HepG2 (cell line): ENCODE measurements around the gene UTS2R. TPM values are rescaled to one million over a fixed set of nuclear protein-coding genes. Genes with fewer than 3 reads are reported as not detected.

Source experiments
- ATAC-seq: fragments of 200-7000 bp; cut with Tn5 transposase; 3 replicates; pipeline ENCODE4 v1.9.1; 2020; ENCODE audit warnings: mild to moderate bottlenecking, moderate library complexity
- BruUV-seq: library from RNA; stranded (reverse); fragments of 400-500 nt; replicated peaks from 2 replicates; lab custom pipeline; 2021; lab: Mats Ljungman, UMichigan
- CTCF ChIA-PET: fragments of 300-600 bp; formaldehyde crosslinking; extraction: SDS; loops from one replicate; lab custom pipeline; 2021; ENCODE audit warnings: low total read pairs, inconsistent platforms, low intra/inter-chr PET ratio; lab: Yijun Ruan, JAX
- POLR2A ChIA-PET: fragments of 350-600 bp; sonication (Branson Sonifier 250); formaldehyde crosslinking; loops from one replicate; lab custom pipeline; 2020; ENCODE audit warnings: antibody characterized with exemption, inconsistent platforms; lab: Yijun Ruan, JAX
- DNase-seq: peaks from one replicate; pipeline ENCODE4 v3.0.0-alpha.2; 2015; ENCODE audit warnings: low spot score
- FAIRE-seq: peaks from 3 replicates; lab custom pipeline; 2011; peaks lifted over from hg19 to GRCh38; lab: Jason Lieb, UNC
- H2AFZ ChIP-seq: one replicate; pipeline ENCODE4 v1.6.1; 2011; ENCODE audit warnings: low read length, inconsistent platforms
- H3K27ac ChIP-seq: fragments of 300-600 bp; 3 replicates; pipeline ENCODE4 v1.8.0; 2011; ENCODE audit warnings: mixed run types, mild to moderate bottlenecking, mixed read lengths, low read length, inconsistent platforms; ENCODE audit not compliant: insufficient read depth; ENCODE audit errors: extremely low read length
- H3K27me3 ChIP-seq, 2 experiments: fragments of 200-600 bp in 1 of 2; 2 replicates in 1 of 2; 3 replicates in 1 of 2; pipeline versions ENCODE4 v1.6.0 to v1.8.0; 2011; ENCODE audit warnings: low read length in 2 of 2, mild to moderate bottlenecking in 2 of 2, moderate library complexity in 2 of 2, inconsistent platforms in 1 of 2; ENCODE audit not compliant: insufficient read depth in 2 of 2, control insufficient read depth in 1 of 2
- H3K36me3 ChIP-seq, 2 experiments: fragments of 200-600 bp in 1 of 2; replicated peaks in 1 of 2; 2 replicates in 1 of 2; 3 replicates in 1 of 2; pipeline versions ENCODE4 v1.5.1 to v1.8.0; 2011; ENCODE audit warnings: low read length in 2 of 2, inconsistent platforms in 1 of 2; ENCODE audit not compliant: insufficient read depth in 2 of 2, control insufficient read depth in 1 of 2
- H3K4me1 ChIP-seq: 2 replicates; pipeline ENCODE4 v1.5.1; 2012; ENCODE audit warnings: low read length, inconsistent platforms; ENCODE audit not compliant: insufficient read depth
- H3K4me2 ChIP-seq: 2 replicates; pipeline ENCODE4 v1.6.0; 2011; ENCODE audit warnings: low read depth, low read length, inconsistent platforms
- H3K4me3 ChIP-seq, 3 experiments: fragments of 200-600 bp in 1 of 3; sonication (generic), shearing (Covaris generic) in 1 of 3; replicated peaks in 1 of 3; 2 replicates each; pipeline ENCODE4 v1.5.1; 2011 to 2016; ENCODE audit warnings: low read length in 3 of 3, inconsistent platforms in 2 of 3, low read depth in 2 of 3, mild to moderate bottlenecking in 2 of 3, control low read depth in 1 of 3, mixed read lengths in 1 of 3; ENCODE audit not compliant: insufficient read depth in 1 of 3
- H3K79me2 ChIP-seq: one replicate; pipeline ENCODE4 v1.6.1; 2011; ENCODE audit warnings: low read length, inconsistent platforms; ENCODE audit not compliant: insufficient read depth
- H3K9ac ChIP-seq: 2 replicates; pipeline ENCODE4 v1.6.0; 2011; ENCODE audit warnings: mild to moderate bottlenecking, low read depth, low read length, inconsistent platforms; ENCODE audit not compliant: insufficient read depth
- H3K9me3 ChIP-seq: 2 replicates; pipeline ENCODE4 v1.5.1; 2012; ENCODE audit warnings: mild to moderate bottlenecking, low read length
- H4K20me1 ChIP-seq: 2 replicates; pipeline ENCODE4 v1.6.0; 2011; ENCODE audit warnings: inconsistent platforms, mild to moderate bottlenecking, low read length, moderate library complexity; ENCODE audit not compliant: insufficient read depth
- AGO1 ChIP-seq: fragments of 200-400 bp; formaldehyde crosslinking; IDR thresholded peaks from 2 replicates; pipeline ENCODE4 v1.6.1; 2017; ENCODE audit warnings: mild to moderate bottlenecking, low read depth, low read length, moderate library complexity; ENCODE audit not compliant: poor library complexity, severe bottlenecking
- ATAD3A ChIP-seq: sonication (generic); formaldehyde crosslinking; IDR thresholded peaks from 2 replicates; pipeline ENCODE4 v1.4.0; 2020; ENCODE audit warnings: missing genetic modification reagents
- ATRX ChIP-seq: sonication (generic); formaldehyde crosslinking; IDR thresholded peaks from 2 replicates; pipeline ENCODE4 v1.4.0; 2020; ENCODE audit warnings: missing genetic modification reagents, borderline replicate concordance
- BRCA1 ChIP-seq: sonication (generic); formaldehyde crosslinking; IDR thresholded peaks from 2 replicates; pipeline ENCODE4 v1.4.0; 2020; ENCODE audit warnings: missing genetic modification reagents
- E2F5 ChIP-seq: sonication (generic); formaldehyde crosslinking; conservative IDR thresholded peaks from 2 replicates; pipeline ENCODE4 v1.4.0; 2020; ENCODE audit warnings: missing genetic modification reagents
- FOXA3 ChIP-seq: IDR thresholded peaks from 2 replicates; pipeline ENCODE4 v1.6.1; 2016; ENCODE audit warnings: missing genetic modification reagents, missing compliant biosample characterization
- IRF2 ChIP-seq: IDR thresholded peaks from 2 replicates; pipeline ENCODE4 v1.6.1; 2018; ENCODE audit warnings: missing genetic modification reagents, missing compliant biosample characterization
- KDM4B ChIP-seq: sonication (generic); formaldehyde crosslinking; IDR thresholded peaks from 2 replicates; pipeline ENCODE4 v1.4.0; 2020; ENCODE audit warnings: missing genetic modification reagents
- MED8 ChIP-seq: sonication (generic); formaldehyde crosslinking; IDR thresholded peaks from 2 replicates; pipeline ENCODE4 v1.8.1; 2023; ENCODE audit warnings: mild to moderate bottlenecking, missing genetic modification reagents; ENCODE audit not compliant: insufficient replicate concordance
- MTERF4 ChIP-seq: sonication (generic); formaldehyde crosslinking; IDR thresholded peaks from 2 replicates; pipeline ENCODE4 v1.8.0; 2023; ENCODE audit warnings: mild to moderate bottlenecking, missing genetic modification reagents
- NFE2L1 ChIP-seq: sonication (generic); formaldehyde crosslinking; IDR thresholded peaks from 2 replicates; pipeline ENCODE4 v1.4.0; 2020; ENCODE audit warnings: missing genetic modification reagents, mild to moderate bottlenecking, borderline replicate concordance
- NFIC ChIP-seq: IDR thresholded peaks from 2 replicates; pipeline ENCODE4 v1.6.1; 2012; ENCODE audit warnings: mild to moderate bottlenecking, low read length, inconsistent platforms
- NFKBIZ ChIP-seq: IDR thresholded peaks from 2 replicates; pipeline ENCODE4 v1.6.1; 2018; ENCODE audit warnings: missing genetic modification reagents, missing compliant biosample characterization
- RBM22 ChIP-seq: fragments of 200-400 bp; formaldehyde crosslinking; optimal IDR thresholded peaks from 2 replicates; pipeline ENCODE3; 2017; ENCODE audit warnings: mild to moderate bottlenecking, low read length, moderate library complexity
- RBM39 ChIP-seq: fragments of 200-400 bp; formaldehyde crosslinking; IDR thresholded peaks from one replicate; pipeline ENCODE4 v1.6.1; 2018; ENCODE audit warnings: antibody characterized with exemption, mild to moderate bottlenecking, low read depth, low read length; ENCODE audit not compliant: poor library complexity, severe bottlenecking
- REXO4 ChIP-seq: sonication (generic); formaldehyde crosslinking; IDR thresholded peaks from 2 replicates; pipeline ENCODE4 v1.8.0; 2022; ENCODE audit warnings: missing genetic modification reagents, mild to moderate bottlenecking, borderline replicate concordance
- ZBTB3 ChIP-seq: sonication (generic); formaldehyde crosslinking; IDR thresholded peaks from 2 replicates; pipeline ENCODE4 v1.4.0; 2020; ENCODE audit warnings: low read depth, mild to moderate bottlenecking, moderate library complexity, missing genetic modification reagents, borderline replicate concordance
- ZBTB42 ChIP-seq: sonication (generic); formaldehyde crosslinking; IDR thresholded peaks from 2 replicates; pipeline ENCODE4 v1.5.0; 2020; ENCODE audit warnings: mild to moderate bottlenecking, missing genetic modification reagents
- ZFP1 ChIP-seq: IDR thresholded peaks from 2 replicates; pipeline ENCODE4 v1.6.1; 2016
- ZNF260 ChIP-seq: sonication (generic); formaldehyde crosslinking; IDR thresholded peaks from 2 replicates; pipeline ENCODE4 v1.4.0; 2020; ENCODE audit warnings: missing genetic modification reagents, low read depth, mild to moderate bottlenecking, borderline replicate concordance
- ZNF296 ChIP-seq: sonication (generic); formaldehyde crosslinking; conservative IDR thresholded peaks from 2 replicates; pipeline ENCODE4 v1.5.0; 2020; ENCODE audit warnings: mild to moderate bottlenecking, missing genetic modification reagents
- ZNF383 ChIP-seq: sonication (generic); formaldehyde crosslinking; IDR thresholded peaks from 2 replicates; pipeline ENCODE4 v1.4.0; 2020; ENCODE audit warnings: missing genetic modification reagents, mild to moderate bottlenecking, borderline replicate concordance
- ZNF558 ChIP-seq: sonication (generic); formaldehyde crosslinking; IDR thresholded peaks from 2 replicates; pipeline ENCODE4 v1.9.0; 2022; ENCODE audit warnings: mild to moderate bottlenecking, missing genetic modification reagents, borderline replicate concordance
- ZNF777 ChIP-seq: sonication (generic); formaldehyde crosslinking; IDR thresholded peaks from 2 replicates; pipeline ENCODE4 v1.4.0; 2020; ENCODE audit warnings: missing genetic modification reagents
- ZNF792 ChIP-seq: IDR thresholded peaks from 2 replicates; pipeline ENCODE4 v1.6.1; 2016
- ZNF891 ChIP-seq: sonication (generic); formaldehyde crosslinking; IDR thresholded peaks from 2 replicates; pipeline ENCODE4 v1.5.0; 2020; ENCODE audit warnings: mild to moderate bottlenecking, missing genetic modification reagents
- WGBS: methylation state at CpG from one replicate; pipeline ENCODE4 v1.1.6; 2017; ENCODE audit warnings: low lambda C conversion rate; 5-methylcytosine and 5-hydroxymethylcytosine counted together
- in situ Hi-C: cut with HindIII; loops from 2 replicates; pipeline ENCODE4 v1.10.0; 2017; ENCODE audit warnings: low pct_unique_long_range_greater_than_20kb; ENCODE audit not compliant: extremely low pct_ligation_motif_present
- intact Hi-C: fragments of 100-400 bp; cut with micrococcal nuclease; formaldehyde crosslinking; loops from one replicate; pipeline ENCODE4 v1.10.0; 2022; ENCODE audit not compliant: unreplicated experiment
- polyA plus RNA-seq, 8 experiments: library from polyadenylated mRNA; depleted of rRNA in 3 of 8; stranded (reverse) in 7 of 8; unstranded in 1 of 8; fragments of >200 nt; fragmentation: Illumina TruSeq in 4 of 8; extraction: Trizol in 4 of 8; gene quantifications; 2 replicates each; pipeline versions ENCODE4 v1.2.1 to v1.2.3, GENCODE V29; 2011 to 2016; ENCODE audit warnings: low read depth in 4 of 8, missing spikeins in 1 of 8, mixed read lengths in 1 of 8; ENCODE audit not compliant: insufficient read depth in 1 of 8
- total RNA-seq, 5 experiments: library from RNA; depleted of rRNA; stranded (reverse); fragments of >200 nt; fragmentation: Illumina TruSeq; extraction: Trizol; gene quantifications; 2 replicates each; pipeline ENCODE4 v1.2.3, GENCODE V29; 2016; ENCODE audit warnings: low read depth in 1 of 5

UTS2R gene
- total and polyA plus RNA-seq, 2 of the 13 experiments (the other 11 are each of a cell fraction or from before 2014, with no cell fraction given) = 0.13 to 0.15 TPM

- BruUV-seq = no TSS peak
- intact Hi-C loops = loop anchor here (1.0 to 2.0 kb wide), 2 partner anchors 21 to 78 kb away; no protein-coding TSS in a partner anchor
- ChIA-PET POLR2A (interaction anchor here (1.5 to 20.8 kb wide), 3 partner anchors 9 to 30 kb away, joined by 3 to 270 read pairs (median 54); no protein-coding TSS in a partner anchor), CTCF (interaction anchor here (0.7 to 3.1 kb wide), 3 partner anchors 22 to 77 kb away, joined by 3 to 26 read pairs (median 13); no protein-coding TSS in a partner anchor)
- Histone ChIP-seq H2AFZ (no peak overlapping the region), H3K4me2 (peak overlapping the region; percentile 81), H3K4me3 (peak overlapping the region in 1 of 3 experiments; percentile 71; a peak in 2 of 6 replicates), H3K36me3 (no peaks in the 10 kb centered on the region), H4K20me1 (no peaks in the 10 kb centered on the region), H3K9ac (no peak overlapping the region), H3K9me3 (no peaks in the 10 kb centered on the region), H3K27ac (no peak overlapping the region), H3K4me1 (peaks cover 90% of the 10 kb centered on the region), H3K27me3 (no peaks in the 10 kb centered on the region), H3K79me2 (no peaks in the 10 kb centered on the region)
- WGBS = 75% methylated on average over 9 of the region's 21 CpGs
- FAIRE-seq (no peak), ATAC-seq (no peak), DNase-seq (no peak)
- in situ Hi-C loops = loop anchor here (5.0 kb wide), 1 partner anchor 80 kb away; no protein-coding TSS in a partner anchor
- no peak for TF ChIP-seq ZNF777 (CRISPR knock-in tag)
- no peak for TF ChIP-seq REXO4
- no peak for TF ChIP-seq ZNF558
- no peak for TF ChIP-seq AGO1
- TF ChIP-seq ATAD3A (CRISPR knock-in tag) = no peak
- no peak for TF ChIP-seq ZNF792 (CRISPR knock-in tag)
- TF ChIP-seq NFKBIZ (CRISPR knock-in tag) = no peak
- no peak for TF ChIP-seq IRF2 (CRISPR knock-in tag)
- TF ChIP-seq ZNF260 (CRISPR knock-in tag) = no peak
- TF ChIP-seq ZBTB42 (CRISPR knock-in tag) = no peak
- no peak; the same call in 1 of the 2 replicates for TF ChIP-seq ZNF891 (CRISPR knock-in tag)
- TF ChIP-seq NFIC = no peak
- 0 out of 2 replicates have a peak, but pooled peaks have one; percentile 12 for TF ChIP-seq MTERF4 (CRISPR knock-in tag)
- no peak for TF ChIP-seq RBM22
- TF ChIP-seq ZBTB3 (CRISPR knock-in tag) = no peak
- no peak for TF ChIP-seq NFE2L1
- no peak for TF ChIP-seq E2F5 (CRISPR knock-in tag)
- no peak for TF ChIP-seq FOXA3
- no peak for TF ChIP-seq MED8 (CRISPR knock-in tag)
- no peak for TF ChIP-seq ZFP1 (CRISPR knock-in tag)
- TF ChIP-seq KDM4B (CRISPR knock-in tag) = no peak
- TF ChIP-seq ZNF383 (CRISPR knock-in tag) = no peak
- peak; percentile 24 for TF ChIP-seq RBM39
- TF ChIP-seq BRCA1 (CRISPR knock-in tag) = no peak
- no peak for TF ChIP-seq ATRX (CRISPR knock-in tag)
- TF ChIP-seq ZNF296 (CRISPR knock-in tag) = no peak
These were observed 49.6 kb upstream of the UTS2R start for GRCh38 chr17:82321947-82322466.
